OCI-M2 (cell line): ENCODE measurements around the gene LRRC43.

Source experiments
- DNase-seq: peaks from one replicate; lab custom pipeline; 2025; ENCODE audit not compliant: unreplicated experiment; lab: John Stamatoyannopoulos, UW

Gene LRRC43

GRCh38 chr12:122215771-122216170, 32.8 kb downstream of the LRRC43 start:
- DNase-seq, result no peak

- DNase-seq, result no peak
Observed at GRCh38 chr12:122216445-122216844, 33.5 kb downstream of the LRRC43 start.

- DNase-seq, result peak; percentile 84
Observed at GRCh38 chr12:122225683-122226365, 42.9 kb downstream of the LRRC43 start, which contains the start of gene DIABLO. TSS of gene DIABLO (minus strand) at chr12:122226052. CDS start at chr12:122226014, 38 bp downstream.

- DNase-seq, result no peak
Observed at GRCh38 chr12:122226366-122227125, 43.6 kb downstream of the LRRC43 start.

- DNase-seq, result no peak
Observed at GRCh38 chr12:122227341-122227740, 44.4 kb downstream of the LRRC43 start.

- no peak for DNase-seq
Observed at GRCh38 chr12:122228092-122228491, 45.2 kb downstream of the LRRC43 start.

GRCh38 chr12:122230798-122231197, 47.9 kb downstream of the LRRC43 start:
- no peak for DNase-seq

GRCh38 chr12:122232691-122233090, 49.8 kb downstream of the LRRC43 start:
- DNase-seq, result no peak

GRCh38 chr12:122235741-122236140, 52.8 kb downstream of the LRRC43 start:
- no peak for DNase-seq

- DNase-seq, result no peak
Observed at GRCh38 chr12:122238861-122239260, 55.9 kb downstream of the LRRC43 start.

GRCh38 chr12:122243965-122244364, 61.0 kb downstream of the LRRC43 start:
- no peak for DNase-seq

GRCh38 chr12:122244565-122245371, 61.8 kb downstream of the LRRC43 start:
- DNase-seq, result no peak

- DNase-seq, result no peak
Observed at GRCh38 chr12:122245553-122245952, 62.6 kb downstream of the LRRC43 start.

GRCh38 chr12:122250047-122250446, 67.1 kb downstream of the LRRC43 start:
- DNase-seq, result no peak

GRCh38 chr12:122250536-122250935, 67.6 kb downstream of the LRRC43 start:
- DNase-seq, result no peak
